GM21825 (cell line): ENCODE data around the gene PDPN.
"Not testable (repeated sequence)": the region's sequence is repeated elsewhere in the genome, so short reads cannot be mapped to it uniquely, and the experiment has no call there.

Experiments
- ATAC-seq: cut with Tn5 transposase; IDR thresholded peaks from one replicate; pipeline ENCODE4 v1.9.1; 2021; ENCODE audit warnings: mild to moderate bottlenecking, moderate library complexity; ENCODE audit not compliant: unreplicated experiment

The PDPN gene, protein sequence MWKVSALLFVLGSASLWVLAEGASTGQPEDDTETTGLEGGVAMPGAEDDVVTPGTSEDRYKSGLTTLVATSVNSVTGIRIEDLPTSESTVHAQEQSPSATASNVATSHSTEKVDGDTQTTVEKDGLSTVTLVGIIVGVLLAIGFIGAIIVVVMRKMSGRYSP

DNA sequence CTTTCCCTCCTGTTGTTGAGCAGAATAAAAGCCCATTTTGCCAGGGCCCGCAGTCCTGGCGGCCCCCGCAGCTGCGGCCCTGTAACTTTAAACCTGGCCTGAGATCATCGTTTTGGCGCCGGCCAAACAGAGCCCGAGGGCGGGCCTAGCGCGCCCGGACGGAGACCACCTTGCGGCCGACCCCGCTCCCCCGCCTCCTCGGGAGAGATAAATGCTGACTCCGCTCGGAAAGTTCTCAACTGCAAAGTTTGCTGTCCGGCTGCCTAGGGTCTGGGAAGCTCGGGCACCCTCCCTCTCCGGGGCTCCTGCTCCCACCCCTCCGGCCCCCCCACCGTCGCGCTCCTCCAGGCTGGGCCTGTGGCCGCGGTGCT lies at the start of gene PDPN:
PDPN (plus strand) TSS at position 238 of the 371 bp plus-strand sequence. CDS start 202 bp downstream, outside the sequence.
- ATAC-seq = no peak

DNA sequence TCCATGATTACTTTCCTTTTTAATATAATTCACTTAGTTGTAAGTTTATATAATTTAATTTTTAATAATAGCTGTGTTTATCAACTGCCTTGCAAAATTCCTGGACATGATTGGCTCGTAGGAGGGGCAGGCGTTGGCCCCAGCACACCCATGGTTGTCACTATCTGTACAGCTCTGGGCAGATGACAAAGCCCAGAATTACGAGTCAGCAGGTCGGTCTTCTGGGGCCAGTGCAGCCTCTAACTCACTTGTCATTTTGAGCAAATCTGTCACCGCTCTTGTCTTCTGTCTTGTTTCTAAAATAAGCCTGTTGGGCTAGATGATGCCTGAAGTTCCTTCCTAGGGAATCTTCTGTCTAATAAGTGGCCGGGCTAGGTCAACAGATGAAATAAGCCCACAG lies 48.4 kb upstream of the PDPN start:
- ATAC-seq = no peak

DNA sequence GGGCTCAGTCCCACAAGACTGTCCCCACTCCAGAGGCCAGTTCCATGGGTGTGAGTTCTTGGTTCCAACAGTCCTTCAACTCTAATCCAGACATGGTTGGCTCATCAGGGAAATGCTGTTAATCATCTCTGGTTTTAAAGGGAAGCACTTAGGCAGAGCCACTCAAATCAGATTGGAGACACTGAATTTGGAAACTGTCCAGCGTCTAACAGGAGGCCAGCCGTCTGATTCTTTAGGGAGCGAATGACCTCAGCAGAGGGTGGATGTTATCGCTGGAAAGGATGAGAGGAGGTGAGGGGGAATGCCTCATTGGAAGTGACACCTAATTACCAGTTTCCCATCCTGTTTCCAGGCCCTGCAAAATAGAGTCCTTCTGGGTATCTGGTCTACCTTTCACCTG lies 47.1 kb upstream of the PDPN start:
- no peak for ATAC-seq

DNA sequence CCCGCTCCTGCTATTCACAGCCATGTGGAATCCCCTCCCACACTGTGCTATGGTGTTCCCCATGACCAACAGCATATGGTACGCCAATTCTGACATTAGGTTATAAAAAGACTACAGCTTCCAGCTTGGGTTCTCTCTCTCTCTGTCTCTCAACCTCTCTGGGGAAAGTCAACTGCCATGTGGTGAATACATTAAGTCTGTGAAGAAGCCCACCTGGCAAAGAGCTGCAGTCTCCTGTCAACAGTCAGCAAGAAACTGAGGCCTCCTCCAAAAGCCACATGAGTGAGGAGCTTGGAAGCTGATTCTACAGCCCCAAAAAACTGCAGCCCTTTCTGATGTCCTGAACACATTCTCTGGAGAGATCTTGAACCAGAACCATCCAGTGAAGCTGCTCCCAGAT lies 44.8 kb upstream of the PDPN start:
- no peak for ATAC-seq

DNA sequence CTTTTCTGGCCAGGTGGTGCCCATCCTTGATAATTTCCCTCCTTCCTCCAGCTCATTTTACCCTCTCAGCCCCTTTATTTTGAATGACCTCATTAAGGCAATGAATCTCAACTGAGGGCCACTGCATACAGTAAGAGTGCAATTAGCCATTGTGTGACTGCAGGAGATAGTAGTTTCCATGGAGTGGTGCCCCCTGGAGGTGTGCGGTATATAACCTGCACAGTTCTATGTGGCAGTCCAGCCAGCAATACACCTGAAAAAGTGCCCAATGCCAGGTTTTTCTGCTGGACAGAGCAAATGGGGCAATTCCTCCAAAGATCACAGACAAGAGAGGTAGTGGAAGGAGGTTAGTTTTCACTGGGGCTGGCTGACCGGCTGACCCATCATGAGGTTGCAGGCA lies 43.9 kb upstream of the PDPN start:
- no peak for ATAC-seq

DNA sequence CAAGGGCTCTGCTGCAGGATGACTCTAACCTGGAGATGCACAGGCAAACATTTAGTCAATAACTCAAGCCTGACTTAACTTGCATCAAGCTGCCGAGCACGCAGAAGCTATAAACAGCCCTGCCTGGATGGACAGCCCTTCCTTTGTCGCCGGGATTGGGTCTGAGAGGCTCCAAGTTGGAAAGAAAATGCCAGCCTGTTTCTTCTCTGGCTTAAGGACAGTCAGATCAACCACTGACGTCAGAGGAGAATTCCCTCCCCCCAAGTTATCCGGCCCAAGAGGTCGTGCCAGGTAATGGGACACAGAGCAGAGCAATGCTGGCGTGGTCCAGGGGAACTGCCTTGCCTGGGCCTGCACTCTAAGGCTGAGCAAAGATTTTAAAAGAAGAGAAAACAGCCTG lies 42.8 kb upstream of the PDPN start:
- no peak for ATAC-seq

DNA sequence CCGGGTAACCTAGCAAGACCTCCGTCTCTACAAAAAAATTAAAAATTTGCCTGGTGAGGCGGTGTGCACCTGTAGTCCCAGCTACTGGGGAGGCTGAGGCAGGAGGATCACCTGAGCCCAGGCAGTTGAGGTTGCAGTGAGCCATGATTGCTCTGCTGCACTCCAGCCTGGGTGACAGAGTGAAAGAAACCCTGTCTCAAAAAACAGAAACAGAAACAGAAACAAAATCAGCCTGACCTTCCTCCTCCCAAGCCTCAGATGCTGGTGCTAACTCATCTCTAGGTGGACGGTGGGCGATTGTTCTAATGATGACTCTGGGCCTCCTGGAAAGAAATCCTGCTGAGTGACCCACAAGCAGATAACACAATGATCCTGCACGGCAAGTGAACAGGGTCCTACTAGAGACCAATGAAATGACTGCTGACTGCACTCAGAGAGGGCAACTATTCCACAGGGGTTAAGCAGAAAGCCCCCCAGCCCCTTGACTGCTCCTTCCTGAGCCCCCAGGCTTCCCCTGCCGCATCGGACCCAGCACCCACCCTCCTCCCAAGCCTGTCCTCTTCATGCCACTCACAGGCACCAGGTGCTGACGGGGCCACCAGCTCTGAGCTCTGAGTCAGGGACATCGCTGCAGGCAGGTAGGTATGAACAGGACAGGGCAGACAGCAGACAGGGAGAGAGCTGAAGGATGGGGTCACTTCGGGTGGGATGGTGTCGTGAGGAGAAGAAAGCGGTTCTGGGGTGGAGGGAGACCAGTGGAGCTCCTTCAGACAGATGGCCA lies 42.0 kb upstream of the PDPN start:
- ATAC-seq = no peak

DNA sequence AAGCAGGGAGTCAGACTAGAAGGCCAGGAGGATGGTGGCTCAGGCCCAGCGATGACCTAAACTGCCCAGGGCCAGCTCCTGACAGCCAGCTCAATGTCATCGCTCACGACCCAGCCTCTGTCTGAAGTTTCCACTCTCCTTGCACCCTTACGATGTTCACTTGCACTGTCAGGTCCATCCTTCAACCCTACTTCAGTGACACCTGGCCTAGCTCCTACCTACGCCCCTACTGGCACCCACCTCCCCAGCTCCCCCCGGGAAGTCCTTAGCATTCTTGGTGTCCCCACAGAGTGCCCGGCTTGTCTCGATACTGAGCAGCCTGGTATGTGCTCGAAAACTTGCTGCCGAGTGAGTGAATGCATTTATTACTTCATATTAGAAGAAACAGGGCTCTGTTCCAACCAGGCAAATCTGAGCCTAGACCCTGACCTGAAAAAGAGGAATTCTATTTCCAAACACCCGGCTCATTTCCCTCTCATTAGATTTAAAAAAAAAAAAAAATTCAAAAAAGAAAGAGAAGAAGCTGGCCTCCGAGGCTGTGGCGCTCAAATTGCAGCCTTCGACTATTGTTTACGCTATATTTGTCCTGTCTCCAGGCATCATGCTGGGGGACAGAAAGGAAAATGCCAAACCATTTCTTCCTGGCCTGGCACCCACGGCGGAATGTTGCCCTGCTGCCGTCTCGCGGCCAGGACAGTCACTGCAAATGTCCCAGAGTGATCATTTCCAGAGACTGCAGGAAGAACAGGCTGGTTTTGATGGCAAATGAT lies 40.0 kb upstream of the PDPN start:
- ATAC-seq = no peak

DNA sequence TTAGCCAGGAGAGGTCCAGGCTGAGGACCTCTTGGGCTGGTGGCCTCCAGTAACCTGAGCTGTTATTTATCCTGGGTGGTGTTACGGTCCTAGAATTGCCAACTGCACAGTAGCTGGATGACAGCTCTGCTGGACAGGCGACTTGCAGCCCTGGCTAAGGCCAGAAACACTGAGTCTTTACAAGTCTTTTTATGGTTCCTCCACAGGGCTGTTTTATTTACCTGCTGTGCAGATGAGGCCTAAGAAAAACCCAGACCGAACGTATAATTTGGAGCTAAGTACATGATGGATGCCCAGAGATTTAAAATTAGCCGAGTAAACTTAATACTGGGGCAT lies 39.4 kb upstream of the PDPN start:
- ATAC-seq = no peak

DNA sequence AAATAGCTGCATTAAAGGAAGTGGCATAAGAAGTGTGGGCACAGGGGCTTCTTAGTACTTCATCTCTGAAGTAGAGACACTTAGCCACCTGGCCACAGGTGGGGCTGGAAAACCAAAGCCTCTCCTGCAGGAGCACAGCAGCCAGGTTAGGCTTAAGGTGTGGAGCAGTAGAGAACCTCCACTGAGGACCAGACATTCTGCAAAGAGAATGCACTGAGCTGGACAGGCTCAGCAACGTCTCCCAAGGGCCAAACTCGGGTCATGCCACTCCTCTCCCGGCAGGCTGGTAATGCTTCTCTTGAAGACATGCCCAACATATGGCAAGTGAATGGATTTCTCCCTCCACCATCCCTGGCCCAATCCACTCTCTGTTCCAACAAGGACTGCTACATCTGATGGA lies 36.8 kb upstream of the PDPN start:
- no peak for ATAC-seq

DNA sequence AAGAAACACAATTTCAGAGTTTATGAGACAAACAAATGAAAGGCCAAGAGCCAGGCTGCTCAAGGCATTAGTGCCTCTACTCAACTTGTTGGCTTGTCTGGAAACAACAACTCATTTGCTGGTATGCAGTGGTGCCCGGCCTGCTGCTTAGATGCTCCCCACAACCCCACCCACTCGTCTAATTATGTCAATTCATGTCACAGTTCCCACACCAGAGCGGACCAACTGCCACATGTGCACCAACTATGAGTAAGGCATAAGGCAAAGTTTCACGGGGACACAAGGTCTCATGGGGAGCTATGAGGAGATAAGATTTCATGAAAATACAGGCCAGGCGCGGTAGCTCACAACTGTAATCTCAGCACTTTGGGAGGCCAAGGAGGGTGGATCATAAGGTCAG lies 35.4 kb upstream of the PDPN start:
- no peak for ATAC-seq

DNA sequence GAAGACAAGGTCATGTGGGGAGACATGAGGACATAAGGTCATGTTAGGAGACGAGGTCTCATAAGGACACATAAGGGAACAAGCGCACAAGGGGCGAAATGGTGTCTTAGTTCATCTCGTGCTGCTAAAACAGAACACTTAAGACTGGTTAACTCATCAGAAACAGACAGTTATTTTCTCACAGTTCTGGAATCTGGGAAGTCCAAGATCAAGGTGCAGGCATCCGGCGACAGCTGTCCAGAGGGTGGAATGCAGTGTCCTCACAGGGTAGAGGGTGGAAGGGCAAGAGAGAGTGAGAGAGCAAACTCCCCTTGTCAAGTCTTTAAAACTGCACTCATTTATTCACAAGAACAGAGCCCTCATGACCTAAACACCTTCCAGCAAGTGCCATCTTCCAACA lies 34.6 kb upstream of the PDPN start:
- no peak for ATAC-seq

DNA sequence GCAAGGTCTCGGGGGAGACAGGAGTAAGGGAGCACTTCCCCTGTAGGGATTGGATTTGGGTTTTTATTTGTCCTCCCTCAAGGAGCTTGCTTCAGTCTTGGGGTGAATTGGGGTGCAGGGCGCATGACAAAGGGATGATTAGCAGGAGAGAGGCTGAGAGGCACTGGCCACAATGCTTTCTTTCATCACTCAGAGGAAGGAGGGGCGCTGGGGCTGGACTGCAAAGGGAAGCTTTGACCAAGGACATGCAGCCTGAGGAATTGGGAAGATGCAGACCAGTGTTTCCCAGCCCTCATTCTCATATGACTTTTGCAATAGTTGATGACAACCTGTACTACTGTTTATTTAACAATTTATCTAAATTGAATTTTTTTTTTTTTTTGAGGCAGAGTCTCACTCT lies 34.1 kb upstream of the PDPN start:
- ATAC-seq = no peak

DNA sequence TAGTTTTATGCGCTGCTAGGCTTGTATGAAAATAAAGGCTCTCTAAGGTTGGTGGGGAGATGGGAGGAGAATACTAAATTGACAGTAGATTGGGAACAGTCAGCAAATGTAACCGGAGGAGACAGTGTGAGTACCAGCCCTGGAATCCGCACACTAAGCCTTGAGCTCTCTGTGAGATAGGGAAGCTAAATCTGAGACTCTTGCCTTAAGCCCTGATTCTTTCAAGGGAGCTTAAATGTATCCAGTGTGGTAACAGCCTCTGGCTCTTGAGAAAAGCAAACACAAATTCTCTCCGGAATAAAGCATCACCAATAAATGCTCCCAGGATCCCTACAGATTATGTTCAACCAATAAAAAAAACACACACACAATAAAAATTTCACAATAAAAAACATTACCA lies 33.0 kb upstream of the PDPN start:
- no peak for ATAC-seq

DNA sequence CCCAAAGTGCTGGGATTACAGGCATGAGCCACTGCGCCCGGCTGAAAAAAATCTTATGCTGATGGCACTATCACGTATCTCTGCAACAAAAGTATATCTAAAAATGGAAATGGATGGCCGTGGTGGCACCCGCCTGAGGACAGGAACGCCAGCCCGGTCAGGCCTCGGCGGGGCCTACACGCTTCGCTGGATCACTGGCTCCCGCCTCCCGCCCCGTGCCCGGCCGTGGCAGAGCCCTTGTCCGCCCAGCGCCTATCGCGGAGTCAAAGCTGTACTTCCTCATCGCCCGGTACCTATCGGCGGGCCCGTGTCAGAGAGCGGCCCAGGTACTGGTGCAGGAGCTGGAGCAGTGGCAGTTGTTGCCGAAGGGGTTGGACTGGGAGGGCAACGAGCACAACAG lies 28.8 kb upstream of the PDPN start:
- ATAC-seq = no peak

DNA sequence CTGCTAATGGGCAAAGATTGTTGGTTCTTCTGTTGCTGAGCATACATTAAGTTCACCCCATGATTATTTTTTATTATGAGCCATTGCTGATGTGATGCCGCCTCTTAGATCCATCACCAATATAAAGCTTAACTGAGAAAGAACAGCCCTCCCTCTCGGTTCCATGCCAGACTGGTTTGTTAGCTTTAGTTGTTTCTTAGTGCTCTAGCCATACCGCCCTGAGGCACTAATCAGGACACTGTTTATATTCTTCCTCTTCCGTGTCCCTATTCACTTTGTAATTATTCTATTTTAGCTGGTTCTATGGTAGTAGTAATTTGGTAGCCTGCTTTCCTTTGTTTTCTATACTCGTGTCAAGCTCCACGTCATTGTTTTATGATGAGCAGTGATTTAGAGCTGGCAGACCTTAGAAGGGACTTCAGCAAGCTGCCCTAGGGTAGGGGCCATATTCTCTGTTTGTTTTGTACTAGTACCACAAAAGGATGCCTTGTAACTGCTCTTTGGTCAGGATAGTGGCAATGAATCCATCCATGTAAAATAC lies 27.3 kb upstream of the PDPN start:
- no peak for ATAC-seq

DNA sequence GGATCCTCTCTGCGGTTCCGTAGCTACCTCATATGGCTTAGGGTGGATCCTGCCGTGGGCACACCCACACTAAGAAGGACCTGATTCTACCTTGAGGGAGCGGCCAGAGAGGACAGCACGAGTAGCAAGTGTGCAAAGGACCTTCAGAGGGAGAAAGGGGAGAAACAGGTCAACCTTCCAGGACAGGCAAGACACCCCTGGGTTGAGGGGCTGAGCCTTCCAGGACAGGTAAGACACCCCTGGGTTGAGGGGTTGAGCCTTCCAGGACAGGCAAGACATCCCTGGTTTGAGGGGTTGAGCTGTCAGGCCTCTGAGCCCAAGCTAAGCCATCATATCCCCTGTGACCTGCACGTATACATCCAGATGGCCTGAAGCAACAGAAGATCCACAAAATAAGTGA lies 23.1 kb upstream of the PDPN start:
- no peak for ATAC-seq

DNA sequence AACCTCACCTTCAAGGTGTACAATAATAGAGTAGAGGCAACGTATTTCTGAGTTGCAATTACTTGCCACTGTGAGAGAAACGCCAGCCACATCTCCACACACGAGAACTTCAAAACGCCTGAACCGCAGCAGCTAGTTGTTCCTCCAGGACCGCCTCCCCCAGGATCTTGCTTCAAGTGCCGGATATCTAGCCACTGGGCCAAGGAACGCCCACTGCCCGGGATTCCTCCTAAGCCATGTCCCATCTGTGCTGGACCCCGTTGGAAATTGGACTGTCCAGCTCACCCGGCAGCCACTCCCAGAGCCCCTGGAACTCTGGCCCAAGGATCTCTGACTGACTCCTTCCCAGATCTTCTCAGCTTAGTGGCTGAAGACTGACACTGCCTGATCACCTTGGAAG lies 20.7 kb upstream of the PDPN start:
- ATAC-seq = not testable (repeated sequence)

DNA sequence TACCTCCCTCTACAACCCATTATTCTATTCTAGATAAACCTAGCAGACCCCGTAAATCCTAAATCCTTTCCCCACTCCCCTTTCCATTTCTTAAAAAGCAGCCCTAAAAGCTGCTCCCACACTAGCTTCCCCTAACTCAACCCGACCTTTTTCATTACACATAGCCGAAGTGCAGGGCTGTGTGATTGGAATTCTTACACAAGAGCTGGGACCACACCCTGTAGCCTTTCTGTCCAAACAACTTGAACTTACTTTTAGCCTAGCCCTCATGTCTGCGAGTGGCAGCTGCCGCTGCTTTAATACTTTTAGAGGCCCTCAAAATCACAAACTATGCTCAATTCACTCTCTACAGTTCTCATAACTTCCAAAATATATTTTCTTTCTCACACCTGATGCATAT lies 19.6 kb upstream of the PDPN start:
- ATAC-seq = no peak

DNA sequence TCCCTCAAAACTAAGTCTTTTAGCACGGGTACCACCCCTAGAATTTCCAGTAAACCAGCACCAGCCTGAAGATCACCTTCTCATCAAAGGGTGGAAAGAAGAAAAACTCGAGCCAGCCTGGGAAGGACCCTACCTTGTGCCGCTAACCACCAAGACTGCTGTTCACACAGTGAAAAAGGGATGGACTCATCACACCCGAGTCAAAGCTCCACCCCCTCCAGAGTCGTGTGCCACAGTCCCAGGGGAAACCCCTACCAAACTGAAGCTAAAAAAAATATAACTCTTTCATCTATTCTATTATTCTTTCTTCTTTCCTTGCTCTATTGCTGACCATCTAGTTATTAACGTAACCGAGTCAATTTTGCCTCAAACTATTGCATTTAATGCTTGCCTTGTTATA lies 13.2 kb upstream of the PDPN start:
- ATAC-seq = not testable (repeated sequence)

DNA sequence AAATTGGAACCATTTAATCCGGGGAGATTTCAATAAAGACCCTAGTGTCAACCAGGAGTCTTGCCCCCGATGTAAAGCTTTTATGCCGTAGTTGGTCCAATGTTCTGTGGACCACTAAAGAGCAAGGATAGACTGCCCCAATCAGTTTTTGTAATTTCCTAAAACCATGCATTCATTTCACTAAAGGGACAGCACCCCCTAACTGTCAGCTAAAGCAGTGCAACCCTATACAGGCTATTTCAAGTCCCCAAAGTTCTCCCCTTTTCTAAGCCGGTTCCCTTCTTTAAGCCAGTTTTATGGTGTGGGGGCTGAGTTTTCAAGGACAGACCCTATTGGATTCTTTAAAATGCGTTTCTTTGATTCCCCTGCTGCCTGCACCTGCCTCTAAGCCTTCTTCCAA lies 12.7 kb upstream of the PDPN start:
- ATAC-seq = no peak

DNA sequence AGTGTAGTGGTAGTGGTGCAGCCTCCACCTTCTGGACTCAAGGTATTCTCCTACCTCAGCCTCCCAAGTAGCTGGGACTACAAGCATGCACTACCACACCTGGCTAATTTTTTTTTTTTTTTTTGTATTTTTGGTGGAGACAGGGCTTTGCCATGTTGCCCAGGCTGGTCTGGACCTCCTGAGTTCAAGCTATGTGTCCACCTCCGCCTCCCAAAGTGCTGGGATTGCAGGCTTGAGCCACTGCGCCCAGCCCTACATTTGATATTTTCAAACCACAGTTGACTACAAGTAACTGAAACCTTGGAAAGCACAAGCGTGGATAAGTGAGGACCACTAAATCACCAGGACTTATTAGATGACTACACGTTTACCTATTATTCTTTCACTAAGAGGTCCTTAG lies 10.0 kb upstream of the PDPN start:
- ATAC-seq = no peak
